Right ventricle myocardium superior (tissue), 1 donor: ENCODE results near the gene NBPF10. TPM values are rescaled to one million over a fixed set of nuclear protein-coding genes. Genes with fewer than 3 reads are reported as not detected.
"Not testable (repeated sequence)": the region's sequence is repeated elsewhere in the genome, so short reads cannot be mapped to it uniquely, and the experiment has no call there.

Source experiments
- ATAC-seq: fragments of 200-7000 bp; cut with Tn5 transposase; one replicate; pipeline ENCODE4 v1.9.1; 2020; ENCODE audit warnings: mild to moderate bottlenecking; ENCODE audit not compliant: poor library complexity
- DNase-seq: peaks from one replicate; pipeline ENCODE4 v3.0.0-alpha.2; 2020
- intact Hi-C: fragments of 100-400 bp; cut with DNase I; formaldehyde crosslinking; loops from one replicate; pipeline ENCODE4 v1.11.2; 2022
- long read RNA-seq: library from polyadenylated mRNA; unstranded; transcript quantifications from one replicate; pipeline ENCODE4 v2.0.0, GENCODE V29; 2021
- total RNA-seq: library from RNA; stranded (reverse); fragmentation: NEBNext Ultra II Directional; extraction: Animal tissue kit (Norgen Biotek cat#: 25700); gene quantifications from one replicate; pipeline ENCODE4 v1.2.1, GENCODE V29; 2021
- donor health status: DM: no; HTN: yes; CAD: no; lungs with severe emphysema.

The NBPF10 gene
- total RNA-seq: 0.62 TPM
- long read RNA-seq, partial matches to known transcripts: 1 of 4 reads
- long read RNA-seq, other reads (novel, unspliced or antisense): 3 of 4 reads

GRCh38 chr1:146144465-146144864, at the start of gene NBPF10:
Gene NBPF10 (minus strand): TSS chr1:146144804. CDS start chr1:146144769, 35 bp downstream.
- ATAC-seq, intact Hi-C loops, DNase-seq: not testable (repeated sequence)

- DNase-seq: peak; percentile 54
- intact Hi-C loops, ATAC-seq: not testable (repeated sequence)
These were observed 29.9 kb upstream of the NBPF10 start for GRCh38 chr1:146174531-146174930.

- intact Hi-C loops, ATAC-seq: not testable (repeated sequence)
These were observed 23.1 kb upstream of the NBPF10 start for GRCh38 chr1:146167740-146168139.

GRCh38 chr1:146167273-146167672, 22.7 kb upstream of the NBPF10 start:
- ATAC-seq, intact Hi-C loops, DNase-seq: not testable (repeated sequence)

More at GRCh38 chr1:146167740-146168139, 23.1 kb upstream of the NBPF10 start:
- DNase-seq: not testable (repeated sequence)

Other genes with a start within 250 kb of the NBPF10 start
- gene ITGA10, start 234.8 kb downstream of the NBPF10 start, total RNA-seq: 1.0 TPM
- gene PEX11B, start 226.1 kb downstream of the NBPF10 start, total RNA-seq: 22.3 TPM
- 57.9 TPM for gene RBM8A, start 217.3 kb downstream of the NBPF10 start, total RNA-seq
- gene LIX1L, start 186.8 kb downstream of the NBPF10 start, total RNA-seq: 22.9 TPM
- 0.59 TPM for gene ANKRD34A, start 180.2 kb downstream of the NBPF10 start, total RNA-seq
- gene POLR3GL, start 180.1 kb downstream of the NBPF10 start, total RNA-seq: 49.2 TPM
- gene TXNIP, start 148.2 kb downstream of the NBPF10 start, total RNA-seq: 980 TPM
- 88.1 TPM for gene HJV, start 123.1 kb downstream of the NBPF10 start, total RNA-seq
- 7.2 TPM for gene NOTCH2NLA, start 84.2 kb upstream of the NBPF10 start, total RNA-seq